NCI-H1417 (cell line): ENCODE data around the gene CARD9.

Source experiments
- DNase-seq, 3 experiments: peaks; one replicate each; lab custom pipeline; 2025; lab: John Stamatoyannopoulos, UW

The CARD9 gene

GRCh38 chr9:136380381-136380780, 6.9 kb upstream of the CARD9 start:
- DNase-seq: no peak

- no peak for DNase-seq
Measured at GRCh38 chr9:136379891-136380290, 6.4 kb upstream of the CARD9 start.

GRCh38 chr9:136379401-136379800, 5.9 kb upstream of the CARD9 start:
- no peak for DNase-seq

GRCh38 chr9:136379003-136379287, 5.5 kb upstream of the CARD9 start:
- no peak for DNase-seq

GRCh38 chr9:136378170-136379002, 4.9 kb upstream of the CARD9 start:
- no peak for DNase-seq

GRCh38 chr9:136377341-136378169, 4.1 kb upstream of the CARD9 start:
- no peak for DNase-seq

GRCh38 chr9:136376457-136376856, 3.0 kb upstream of the CARD9 start:
- DNase-seq: no peak

- no peak for DNase-seq
Measured at GRCh38 chr9:136375096-136375495, 1.6 kb upstream of the CARD9 start.

- DNase-seq: no peak
Measured at GRCh38 chr9:136374183-136374575, 710 bp upstream of the CARD9 start.

GRCh38 chr9:136372561-136373299, 739 bp downstream of the CARD9 start:
- peak in 2 of 3 experiments; percentile 29 to 53 for DNase-seq

- no peak for DNase-seq
Measured at GRCh38 chr9:136372006-136372405, 1.5 kb downstream of the CARD9 start.

GRCh38 chr9:136371533-136371880, 2.0 kb downstream of the CARD9 start:
- no peak for DNase-seq

- DNase-seq: no peak
Measured at GRCh38 chr9:136370687-136371532, 2.6 kb downstream of the CARD9 start.

- no peak for DNase-seq
Measured at GRCh38 chr9:136370037-136370436, 3.4 kb downstream of the CARD9 start.

GRCh38 chr9:136368190-136368589, 5.3 kb downstream of the CARD9 start:
- DNase-seq: no peak

- peak in 1 of 3 experiments; percentile 46 for DNase-seq
Measured at GRCh38 chr9:136367296-136368145, 5.9 kb downstream of the CARD9 start.

- no peak for DNase-seq
Measured at GRCh38 chr9:136366826-136367225, 6.6 kb downstream of the CARD9 start.

GRCh38 chr9:136365775-136366222, 7.7 kb downstream of the CARD9 start:
- no peak for DNase-seq

- DNase-seq: peak in 2 of 3 experiments; percentile 44 to 68
Measured at GRCh38 chr9:136364942-136365774, 8.3 kb downstream of the CARD9 start.
